ENCODE measurements around the gene GPATCH3.
"Not testable (repeated sequence)": the region's sequence is repeated elsewhere in the genome, so short reads cannot be mapped to it uniquely, and the experiment has no call there.

The GPATCH3 gene

DNA sequence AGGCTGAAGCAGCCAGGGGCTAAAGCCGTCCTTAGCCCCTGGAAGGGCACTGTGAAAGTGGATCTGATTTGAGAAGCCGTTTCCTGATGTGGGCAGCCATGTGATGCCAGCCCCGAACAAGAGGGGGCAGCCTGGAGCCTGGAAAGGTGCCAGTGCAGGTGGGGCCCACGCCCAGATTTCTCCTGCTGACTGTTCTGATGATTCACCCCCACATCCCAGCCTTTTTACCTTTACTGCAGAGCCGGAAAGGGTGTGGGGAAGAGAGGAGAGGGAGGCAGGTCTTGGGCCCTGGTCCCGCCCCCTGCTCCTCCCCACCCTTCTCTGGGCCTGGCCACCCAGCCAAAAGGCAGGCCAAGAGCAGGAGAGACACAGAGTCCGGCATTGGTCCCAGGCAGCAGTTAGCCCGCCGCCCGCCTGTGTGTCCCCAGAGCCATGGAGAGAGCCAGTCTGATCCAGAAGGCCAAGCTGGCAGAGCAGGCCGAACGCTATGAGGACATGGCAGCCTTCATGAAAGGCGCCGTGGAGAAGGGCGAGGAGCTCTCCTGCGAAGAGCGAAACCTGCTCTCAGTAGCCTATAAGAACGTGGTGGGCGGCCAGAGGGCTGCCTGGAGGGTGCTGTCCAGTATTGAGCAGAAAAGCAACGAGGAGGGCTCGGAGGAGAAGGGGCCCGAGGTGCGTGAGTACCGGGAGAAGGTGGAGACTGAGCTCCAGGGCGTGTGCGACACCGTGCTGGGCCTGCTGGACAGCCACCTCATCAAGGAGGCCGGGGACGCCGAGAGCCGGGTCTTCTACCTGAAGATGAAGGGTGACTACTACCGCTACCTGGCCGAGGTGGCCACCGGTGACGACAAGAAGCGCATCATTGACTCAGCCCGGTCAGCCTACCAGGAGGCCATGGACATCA is 37.2 kb downstream of the GPATCH3 start, which contains the start of gene SFN:
TSS of gene SFN (plus strand) at position 369 of the 904 bp plus-strand sequence. CDS start at position 433, 64 bp downstream.
- DNase-seq, result peak in 1 of 2 donors; percentile 56

- no peak for DNase-seq
Measured at GRCh38 chr1:26861889-26862378, 38.3 kb downstream of the GPATCH3 start.

GRCh38 chr1:26861286-26861701 is 39.0 kb downstream of the GPATCH3 start:
- no peak for DNase-seq

DNA sequence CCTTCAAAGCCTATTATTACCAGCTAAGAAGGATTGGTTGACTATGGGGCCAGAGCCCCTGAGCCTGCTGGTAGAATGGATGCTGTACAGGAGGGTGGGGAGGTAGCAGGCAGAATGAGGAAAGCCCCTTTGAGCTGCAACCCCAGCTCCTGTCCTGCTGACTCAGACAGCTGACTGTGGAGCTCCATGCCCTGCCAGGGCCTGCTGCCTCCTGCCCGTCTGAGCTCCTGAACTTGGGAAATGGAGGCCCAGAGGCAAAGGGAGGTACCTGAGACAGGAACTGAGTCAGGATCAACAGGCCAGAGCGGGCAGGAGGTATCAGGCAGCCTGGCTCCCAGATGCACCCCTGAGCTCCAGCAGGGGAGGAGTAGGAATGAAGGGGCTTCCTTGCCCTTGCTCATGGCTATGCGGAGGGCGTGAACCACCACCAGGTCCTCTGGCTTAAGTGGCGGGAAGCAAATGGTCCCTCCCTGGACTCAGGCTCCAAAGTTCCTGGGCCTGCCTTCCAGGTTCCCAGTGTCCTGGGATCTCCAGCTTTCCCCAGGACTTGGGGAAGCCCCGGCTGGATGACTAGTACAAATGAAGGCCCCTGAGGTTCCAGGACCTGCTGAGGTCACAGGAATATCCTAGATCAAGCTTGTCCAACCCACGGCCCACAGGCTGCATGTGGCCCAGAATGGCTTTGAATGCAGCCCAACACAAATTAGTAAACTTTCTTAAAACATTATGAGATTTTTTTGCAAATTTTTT is 41.2 kb downstream of the GPATCH3 start:
- no peak for DNase-seq

DNA sequence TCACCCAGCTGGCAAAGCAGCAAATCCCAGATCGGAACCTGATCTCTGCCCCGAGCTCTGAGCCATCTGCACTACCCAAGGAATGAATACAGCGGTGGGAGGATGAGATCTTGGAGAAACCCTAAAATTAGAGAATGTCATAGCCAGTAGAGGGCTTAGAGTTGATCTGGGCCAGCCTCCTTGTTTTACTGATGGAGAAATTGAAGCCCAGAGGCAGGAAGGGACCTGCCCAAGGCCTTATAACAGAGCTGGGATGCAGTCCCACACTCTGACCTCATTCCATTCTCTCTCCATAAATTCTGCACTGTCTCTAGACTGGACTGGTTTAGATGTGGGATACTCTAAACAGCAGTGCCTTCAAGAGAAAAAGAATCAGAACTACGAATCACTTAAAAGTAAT is 42.1 kb downstream of the GPATCH3 start:
- DNase-seq, result no peak

- DNase-seq, result no peak
Measured at GRCh38 chr1:26857473-26858060, 42.7 kb downstream of the GPATCH3 start.

DNA sequence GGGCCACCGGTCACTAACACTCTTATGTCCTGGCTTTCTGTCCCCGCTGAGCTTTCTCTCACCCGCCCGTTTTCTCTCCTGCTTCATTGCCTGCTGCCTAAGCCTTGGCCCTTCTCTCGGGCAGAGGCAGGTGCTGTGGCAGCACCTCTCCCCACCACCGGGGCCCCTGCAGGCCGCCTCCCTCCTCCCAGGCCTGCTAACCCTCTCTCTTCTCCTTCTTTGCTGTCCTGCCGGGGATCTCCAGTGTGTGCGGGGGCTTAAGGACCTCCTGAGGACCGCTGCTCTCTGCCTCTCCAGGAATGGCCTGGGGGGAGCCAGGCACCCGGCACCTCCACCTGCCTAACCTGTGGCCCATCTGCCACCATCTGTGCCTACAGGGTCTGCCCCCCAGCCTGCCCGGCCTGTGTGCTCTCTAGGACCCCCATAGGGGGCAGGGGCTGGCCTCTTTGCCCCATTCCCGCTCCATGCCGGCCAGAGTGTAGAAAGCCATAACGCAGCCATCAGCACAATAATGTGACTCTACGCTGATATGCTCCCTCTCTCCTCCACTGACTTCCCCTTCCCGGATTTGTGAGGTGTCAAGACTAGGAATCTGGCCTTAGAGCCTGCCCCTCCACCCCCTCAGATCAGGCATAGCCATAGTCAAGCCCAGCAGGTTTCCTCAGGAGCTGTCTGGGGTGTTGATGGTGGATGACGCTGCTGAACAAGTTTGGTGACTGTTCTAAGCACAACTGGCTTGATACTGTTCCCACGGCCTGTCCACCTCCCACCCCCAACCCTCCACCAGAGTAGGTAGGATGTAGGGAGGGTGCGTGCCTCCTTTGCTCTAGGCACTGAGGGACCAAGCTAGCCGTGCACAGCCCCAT is 43.4 kb downstream of the GPATCH3 start:
- DNase-seq, result no peak

DNA sequence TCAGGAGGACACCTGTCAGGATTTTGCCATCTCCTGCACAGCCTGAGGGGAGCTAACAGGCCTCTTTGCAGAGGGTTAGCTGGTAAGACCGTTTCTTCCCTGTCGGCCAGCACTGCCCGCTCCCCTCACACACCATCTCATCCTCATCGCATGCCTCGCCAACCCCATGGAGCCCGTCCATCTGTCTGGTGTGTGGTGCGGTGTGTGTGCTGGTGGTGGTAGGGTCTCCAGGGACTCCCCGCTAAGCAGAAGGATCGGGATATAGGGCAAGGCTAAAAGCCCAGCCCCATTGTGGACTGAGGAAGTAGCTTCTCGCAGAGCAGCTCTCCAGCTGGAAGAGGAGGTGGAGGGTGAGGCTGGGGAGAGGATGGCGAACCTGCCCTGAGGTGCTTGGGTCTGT is 44.1 kb downstream of the GPATCH3 start:
- no peak for DNase-seq

DNA sequence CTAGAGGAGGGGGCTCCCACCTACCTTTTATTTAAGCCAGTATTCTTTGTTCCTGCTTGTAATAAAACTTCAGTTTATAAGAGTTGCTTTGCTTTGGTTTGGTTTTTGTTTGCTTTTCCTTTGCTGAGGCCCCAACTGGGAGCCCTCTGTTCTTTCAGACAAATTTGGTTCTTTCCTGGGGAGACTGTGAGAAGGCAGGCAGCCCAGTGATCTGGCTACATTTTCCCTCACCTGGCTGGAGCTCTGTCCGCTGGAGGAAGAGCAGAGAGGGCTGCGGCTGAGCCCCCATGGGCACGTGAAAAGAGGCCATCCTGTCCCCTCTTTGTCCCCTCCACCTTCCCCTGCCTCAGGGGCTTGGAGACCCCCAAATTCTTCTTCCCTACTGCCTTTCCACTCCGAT is 44.6 kb downstream of the GPATCH3 start:
- no peak for DNase-seq

GRCh38 chr1:26854906-26855305 is 45.4 kb downstream of the GPATCH3 start:
- DNase-seq, result no peak

DNA sequence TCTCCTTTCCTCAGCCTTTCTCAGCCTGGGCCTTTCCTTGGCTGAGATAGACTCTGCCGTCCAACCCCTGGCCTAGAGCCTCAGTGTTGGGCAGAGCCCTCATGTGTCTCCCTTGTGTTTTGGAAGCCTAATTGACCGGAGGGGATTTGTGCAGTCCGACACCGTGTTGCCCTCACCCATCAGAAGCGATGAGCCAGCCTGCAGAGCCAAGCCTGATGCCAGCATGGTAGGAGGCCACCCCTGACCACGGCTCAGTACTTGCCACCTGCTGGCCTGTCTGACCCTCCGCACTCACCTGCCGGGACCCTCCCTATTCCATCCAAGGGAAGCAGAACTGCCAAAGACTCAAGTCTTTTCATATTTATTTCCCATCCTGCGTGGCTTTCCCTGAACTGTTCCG is 46.7 kb downstream of the GPATCH3 start:
- DNase-seq, result no peak

DNA sequence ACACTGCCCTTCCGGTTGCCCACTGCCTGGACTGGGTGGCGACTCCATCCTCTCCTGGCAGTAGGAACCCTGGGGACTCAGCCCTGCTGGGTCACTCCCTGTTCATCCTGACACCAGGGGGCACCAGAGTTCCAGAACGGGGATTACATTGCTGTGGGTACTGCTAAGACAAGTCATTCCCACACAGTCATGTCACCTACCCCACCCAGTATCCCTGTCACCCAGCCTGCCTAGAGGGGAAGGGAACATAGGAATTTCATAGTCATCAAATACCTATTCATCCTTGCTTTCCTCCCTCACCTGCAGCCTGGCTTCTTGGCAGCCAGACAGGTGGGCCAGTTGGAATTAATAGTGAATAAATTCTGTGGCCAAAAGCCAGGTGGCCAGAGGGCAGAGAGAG is 47.1 kb downstream of the GPATCH3 start:
- DNase-seq, result peak; percentile 79 to 80

GRCh38 chr1:26852701-26853100 is 47.6 kb downstream of the GPATCH3 start:
- DNase-seq, result no peak

DNA sequence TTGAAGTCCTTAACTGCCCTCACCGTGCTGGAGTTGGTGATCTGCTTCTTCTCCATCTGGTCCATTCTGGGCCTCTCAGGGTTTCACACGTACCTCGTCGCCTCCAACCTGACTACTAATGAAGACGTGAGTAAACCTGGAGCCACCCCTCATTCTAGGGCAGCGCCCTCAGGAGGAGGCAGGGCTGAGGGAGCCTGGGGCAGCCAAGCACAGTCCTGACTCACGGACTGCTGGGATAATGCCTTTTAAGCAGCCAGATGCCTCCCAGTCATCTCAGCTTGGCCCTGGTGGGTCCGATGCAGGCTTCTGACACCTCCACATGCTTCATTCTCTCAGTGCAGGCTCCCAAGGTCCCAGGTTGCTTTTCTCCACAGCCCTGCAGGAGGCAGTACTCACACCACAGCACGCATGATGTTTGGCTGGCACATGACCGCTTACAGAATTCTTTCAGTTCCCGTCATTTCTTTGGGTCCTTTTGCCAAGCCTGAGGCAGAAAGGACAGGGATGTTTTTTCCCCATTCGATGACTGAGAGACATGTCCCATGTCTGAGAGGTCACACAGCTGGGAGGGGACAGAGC is 49.1 kb downstream of the GPATCH3 start:
- DNase-seq, result no peak

DNA sequence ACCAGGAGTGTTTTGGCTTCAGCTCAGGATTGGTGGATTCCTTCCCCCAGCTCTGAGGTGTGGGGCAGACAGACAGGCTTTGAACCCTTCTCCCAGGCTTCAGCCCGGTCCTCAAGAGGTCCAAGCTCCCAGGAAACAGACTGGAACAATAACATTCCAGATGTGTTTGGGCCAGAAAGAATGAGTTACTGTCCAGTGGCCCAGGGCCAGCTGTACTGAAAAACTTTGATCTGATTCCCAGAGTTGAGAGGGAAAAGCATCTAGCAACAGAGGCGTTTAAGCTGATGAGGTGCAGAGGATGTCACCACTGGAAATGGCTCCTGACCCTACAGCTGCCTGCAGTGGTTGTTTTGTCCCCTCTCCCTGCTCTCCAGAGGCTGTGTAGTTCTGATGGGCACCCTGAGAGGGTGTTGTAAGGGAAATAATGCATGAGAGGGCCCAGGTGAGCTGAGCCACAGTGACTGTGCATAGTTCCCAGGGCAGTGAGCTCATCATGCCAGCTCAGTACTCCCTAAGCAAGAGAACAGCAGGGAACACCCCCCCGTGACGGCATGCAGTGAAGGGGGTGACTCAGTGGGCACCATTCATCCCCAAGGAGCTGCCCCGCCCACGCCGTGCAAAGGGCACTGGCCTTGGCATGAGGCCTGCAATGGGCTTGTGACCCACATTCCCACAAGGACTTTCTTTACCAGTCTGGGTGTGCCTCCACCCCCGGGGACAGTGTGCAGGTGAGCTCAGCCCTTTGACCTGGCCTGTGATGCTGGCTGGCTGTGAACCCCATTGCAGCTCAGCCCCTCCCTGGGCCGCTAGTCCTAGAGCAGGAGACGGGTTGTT is 51.1 kb downstream of the GPATCH3 start:
- no peak for DNase-seq

- DNase-seq, result no peak
Measured at GRCh38 chr1:26848499-26848898, 51.8 kb downstream of the GPATCH3 start.

- DNase-seq, result not testable (repeated sequence)
Measured at GRCh38 chr1:26847826-26848225, 52.4 kb downstream of the GPATCH3 start.

DNA sequence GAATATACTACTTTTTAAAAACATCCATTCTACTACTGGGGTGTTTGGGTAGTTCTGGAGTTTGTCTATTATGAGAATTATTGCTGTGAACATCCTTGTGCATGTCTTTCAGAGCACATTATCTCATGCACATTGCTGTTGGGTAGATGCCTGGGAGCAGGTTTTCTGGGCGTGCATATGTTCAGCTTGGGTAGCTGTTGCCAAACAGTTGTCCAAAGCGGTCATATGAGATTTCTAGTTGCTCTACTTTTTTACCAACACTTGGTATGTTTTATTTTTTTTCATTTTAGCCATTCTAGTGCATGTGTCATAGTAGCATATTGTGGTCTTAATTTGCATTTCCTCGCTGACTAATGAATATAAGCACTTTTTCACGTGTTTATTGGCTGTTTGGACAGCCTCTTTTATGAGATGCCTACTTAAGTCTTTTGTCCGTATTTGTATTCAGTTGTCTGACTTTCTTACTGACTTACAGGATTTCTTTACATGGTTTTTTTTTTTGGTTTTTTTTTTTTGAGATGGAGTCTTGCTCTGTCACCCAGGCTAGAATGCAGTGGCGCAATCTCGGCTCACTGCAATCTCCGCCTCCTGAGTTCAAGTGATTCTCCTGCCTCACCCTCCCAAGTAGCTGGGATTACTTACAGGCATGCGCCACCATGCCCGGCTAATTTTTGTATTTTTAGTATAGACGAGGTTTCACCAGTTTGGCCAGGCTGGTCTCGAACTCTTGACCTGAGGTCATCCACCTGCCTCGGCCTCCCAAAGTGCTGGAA is 55.7 kb downstream of the GPATCH3 start:
- DNase-seq, result no peak

Measured in CD4-positive, alpha-beta T cell treated with Interleukin-1 beta for 1 hour (primary cell).